Esophagus squamous epithelium (tissue), 5 donors: ENCODE results near the gene PLA2G12A. TPM values are rescaled to one million over a fixed set of nuclear protein-coding genes. Genes with fewer than 3 reads are reported as not detected.

ENCODE experiments used
- DNase-seq: peaks from one replicate; lab custom pipeline; 2025; lab: John Stamatoyannopoulos, UW
- H3K27ac ChIP-seq, 4 donors: fragments of 200-600 bp; sonication (generic); one replicate each; pipeline ENCODE4 v1.5.1; 2016 to 2019; ENCODE audit warnings: mild to moderate bottlenecking in 1 of 4
- H3K27me3 ChIP-seq, 4 donors: fragments of 200-600 bp; sonication (generic); 1 replicate in 3 of 4; 2 replicates in 1 of 4; pipeline versions ENCODE4 v1.5.1 to v1.6.0; 2017 to 2021; ENCODE audit warnings: antibody characterized with exemption in 1 of 4
- H3K36me3 ChIP-seq, 3 donors: fragments of 200-600 bp; sonication (generic); one replicate each; pipeline ENCODE4 v1.5.1; 2016 to 2019
- H3K4me1 ChIP-seq, 3 donors: fragments of 200-600 bp; sonication (generic); one replicate each; pipeline ENCODE4 v1.5.1; 2017 to 2019
- H3K4me3 ChIP-seq, 4 donors: fragments of 200-600 bp; sonication (generic); 1 replicate in 3 of 4; 2 replicates in 1 of 4; pipeline ENCODE4 v1.5.1; 2016 to 2019; ENCODE audit warnings: mild to moderate bottlenecking in 2 of 4, moderate library complexity in 1 of 4
- H3K9me3 ChIP-seq, 3 donors: fragments of 200-600 bp; sonication (generic); one replicate each; pipeline ENCODE4 v1.5.1; 2016 to 2019
- CTCF ChIP-seq, 6 experiments: fragments of 450-650 bp in 4 of 6; fragments of 200-600 bp in 2 of 6; sonication (generic) in 2 of 6; IDR thresholded peaks; one replicate each; pipeline ENCODE4 v1.5.1; 2016 to 2019; ENCODE audit warnings: antibody characterized with exemption in 6 of 6, mild to moderate bottlenecking in 4 of 6, moderate library complexity in 4 of 6
- POLR2A ChIP-seq, 4 donors: fragments of 450-650 bp; IDR thresholded peaks; one replicate each; pipeline ENCODE4 v1.6.1; 2017; ENCODE audit warnings: antibody characterized with exemption in 4 of 4, mild to moderate bottlenecking in 4 of 4, moderate library complexity in 3 of 4
- WGBS, 2 donors: methylation state at CpG; one replicate each; pipeline ENCODE4 v1.1.5; 2018; 5-methylcytosine and 5-hydroxymethylcytosine counted together
- intact Hi-C: fragments of 100-400 bp; cut with DNase I; formaldehyde crosslinking; loops from one replicate; pipeline ENCODE4 v1.15.0; 2022
- total RNA-seq, 4 donors: library from RNA; depleted of rRNA; stranded (reverse); fragments of >200 nt; gene quantifications; one replicate each; pipeline ENCODE4 v1.1.0, GENCODE V29; 2016
- donor health status: DM: yes; HTN: yes; CAD: no.

Gene PLA2G12A
- total RNA-seq, 4 donors from 2014 or later = 10.8 to 66.6 (median 25.2) TPM

- peaks cover 0 to 8% (median 0%) of the 10 kb centered on the region in 3 donors for H3K36me3 ChIP-seq
- no peaks in the 10 kb centered on the region for H3K27me3 ChIP-seq
- 0% methylated on average over 4 of the region's 72 CpGs; no CpG with 5 or more reads in 1 of the 2 donors for WGBS, 2 donors
- DNase-seq = peak; percentile 10
- H3K9me3 ChIP-seq = no peaks in the 10 kb centered on the region
- H3K4me3 ChIP-seq = peak within 1 kb of the TSS; percentile 68 to 97 (median 78)
- H3K27ac ChIP-seq = peak within 1 kb of the TSS; percentile 81 to 95 (median 91)
- intact Hi-C loops = loop anchor here (10.0 kb wide), 1 partner anchor 112 kb away; the partner anchor contains the start of gene GAR1
- TF ChIP-seq CTCF (IDR thresholded peaks at IDR 0.05) (peak; percentile 51 to 86 (median 76)), POLR2A (IDR thresholded peaks at IDR 0.05) (peak in 2 of 4 donors; percentile 12 to 57)
- peaks cover 18 to 33% (median 19%) of the 10 kb centered on the region in 3 donors for H3K4me1 ChIP-seq
Measured at GRCh38 chr4:109702950-109703663, 26.8 kb downstream of the PLA2G12A start, which contains the start of gene CASP6. CASP6 (minus strand) TSS chr4:109703445; CDS start chr4:109703395, 50 bp downstream.

GRCh38 chr4:109701566-109702410 is 28.1 kb downstream of the PLA2G12A start:
- 46 to 57% methylated on average over 19 to 20 of the region's 21 CpGs for WGBS, 2 donors
- peak overlapping the region in 2 of 4 donors; percentile 91 for H3K27ac ChIP-seq
- H3K36me3 ChIP-seq = peaks cover 0 to 11% (median 0%) of the 10 kb centered on the region in 3 donors
- H3K4me1 ChIP-seq = peaks cover 18 to 33% (median 19%) of the 10 kb centered on the region in 3 donors
- TF ChIP-seq POLR2A (IDR thresholded peaks at IDR 0.05) (no peak), CTCF (IDR thresholded peaks at IDR 0.05) (no peak)
- H3K9me3 ChIP-seq = no peaks in the 10 kb centered on the region
- intact Hi-C loops = loop anchor here (10.0 kb wide), 1 partner anchor 113 kb away; the partner anchor contains the start of gene GAR1
- no peaks in the 10 kb centered on the region for H3K27me3 ChIP-seq
- H3K4me3 ChIP-seq = peak overlapping the region; percentile 68 to 97 (median 78)
- DNase-seq = no peak

DNA sequence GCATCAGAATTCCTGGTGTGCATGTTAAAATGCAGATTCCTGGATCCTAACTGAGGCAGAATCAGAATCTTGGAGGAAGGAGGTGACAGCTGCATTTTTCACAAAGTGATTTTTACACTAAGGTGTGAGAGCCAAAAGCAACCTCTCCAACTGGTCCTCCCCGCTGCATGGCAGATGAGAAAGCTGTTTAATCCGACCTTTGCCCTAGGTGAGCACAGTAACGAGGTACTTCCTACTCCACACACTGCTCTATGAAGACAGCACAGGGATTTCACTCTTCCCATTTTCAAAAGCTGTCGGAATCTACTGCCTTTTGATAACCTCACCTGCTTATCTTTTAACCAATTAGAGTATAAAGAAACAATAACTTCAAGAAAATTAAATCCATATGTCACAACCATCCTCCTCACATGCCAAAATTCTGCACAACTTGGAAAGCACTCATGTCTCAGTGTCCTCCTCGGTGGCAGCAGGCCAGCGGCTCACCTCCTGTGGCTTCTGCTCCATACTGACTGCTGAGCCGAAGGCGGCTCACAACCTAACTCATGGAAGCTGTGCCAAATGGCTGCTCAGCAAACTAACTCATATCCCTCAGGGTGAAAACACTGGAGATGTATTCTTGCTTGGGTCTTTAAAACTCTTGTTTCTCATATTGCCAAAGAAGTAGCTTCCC is 30.2 kb downstream of the PLA2G12A start:
- no peak for TF ChIP-seq POLR2A (IDR thresholded peaks at IDR 0.05)
- TF ChIP-seq CTCF (IDR thresholded peaks at IDR 0.05) = no peak
- 80 to 83% methylated on average over 8 of the region's 8 CpGs for WGBS, 2 donors
- no peak for DNase-seq
- Histone ChIP-seq H3K27ac (no peak overlapping the region), H3K4me3 (no peak overlapping the region), H3K36me3 (peaks cover 0 to 32% (median 0%) of the 10 kb centered on the region in 3 donors), H3K9me3 (no peaks in the 10 kb centered on the region), H3K4me1 (peaks cover 18 to 33% (median 19%) of the 10 kb centered on the region in 3 donors), H3K27me3 (no peaks in the 10 kb centered on the region)
- intact Hi-C loops = loop anchor here (10.0 kb wide), 1 partner anchor 115 kb away; the partner anchor contains the start of gene GAR1

DNA sequence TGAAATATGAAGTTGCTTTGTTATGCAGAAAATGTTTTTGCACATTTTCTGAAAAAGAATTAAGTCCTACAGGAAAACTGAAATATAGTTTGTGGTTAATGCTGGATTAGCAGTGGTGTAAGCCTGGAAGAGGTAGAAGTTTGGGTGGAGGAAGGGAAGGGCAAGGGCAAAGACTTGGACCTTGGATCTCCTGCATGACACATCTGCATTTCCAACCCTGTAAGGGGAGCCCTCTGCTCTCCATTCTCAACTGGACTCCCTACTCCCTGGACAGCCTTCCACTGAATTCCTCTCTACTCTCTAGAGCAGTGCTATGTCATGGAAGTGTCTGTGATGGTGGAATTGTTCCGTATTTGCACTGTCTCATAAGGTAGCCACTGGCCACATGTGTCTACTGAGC is 31.2 kb downstream of the PLA2G12A start:
- 100% methylated on average over 1 of the region's 1 CpG for WGBS, 2 donors
- DNase-seq = no peak
- Histone ChIP-seq H3K9me3 (no peaks in the 10 kb centered on the region), H3K4me1 (peaks cover 8 to 23% (median 11%) of the 10 kb centered on the region in 3 donors), H3K36me3 (peaks cover 0 to 42% (median 0%) of the 10 kb centered on the region in 3 donors), H3K27me3 (no peaks in the 10 kb centered on the region), H3K4me3 (no peak overlapping the region), H3K27ac (no peak overlapping the region)
- TF ChIP-seq CTCF (IDR thresholded peaks at IDR 0.05) = no peak
- intact Hi-C loops = no loop called here
